ENCODE results near the gene ZMYND12. TPM values are rescaled to one million over a fixed set of nuclear protein-coding genes. Genes with fewer than 3 reads are reported as not detected.

The ZMYND12 gene
- total and polyA plus RNA-seq, 2 of the 4 experiments (the other 2 are of a cell fraction) = under 0.01 to 0.03 TPM

DNA sequence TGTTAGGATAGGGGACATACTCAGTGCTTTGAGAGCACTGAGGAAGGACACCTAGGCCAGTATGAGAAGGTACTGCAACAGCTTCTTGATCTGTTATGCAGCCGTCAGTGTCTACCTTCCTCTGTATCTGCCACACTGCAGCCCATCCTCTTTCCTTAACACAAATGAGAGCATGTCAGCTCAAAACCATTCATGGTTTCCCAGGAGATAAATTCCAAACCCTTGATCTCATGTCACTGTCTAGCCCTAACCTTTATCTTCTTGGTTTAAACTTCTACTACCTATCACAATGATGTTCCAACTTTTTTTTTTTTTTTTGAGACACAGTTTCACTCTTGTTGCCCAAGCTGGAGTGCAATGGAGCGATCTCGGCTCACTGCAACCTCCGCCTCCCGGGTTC is 1.4 kb downstream of the ZMYND12 start:
- H3K18ac ChIP-seq (ENCODE audit: low read depth, low read length) = no peak overlapping the region
- no peak overlapping the region for H2BK15ac ChIP-seq (ENCODE audit: low read depth, low read length)
- no peak overlapping the region for H3K27ac ChIP-seq (ENCODE audit: insufficient read depth, low read length)
- no peak overlapping the region for H3K4ac ChIP-seq (ENCODE audit: low read depth, low read length)
- no peak overlapping the region for H2AK5ac ChIP-seq (ENCODE audit: low read depth, low read length)
- no peak overlapping the region for H3K4me2 ChIP-seq (ENCODE audit: low read depth, low read length)
- H3K36me3 ChIP-seq (ENCODE audit: control insufficient read depth, insufficient read depth, low read length) = no peaks in the 10 kb centered on the region
- H4K8ac ChIP-seq (ENCODE audit: low read depth in 2 of 2, low read length in 2 of 2) = no peak overlapping the region
- no peak overlapping the region for H2BK5ac ChIP-seq (ENCODE audit: low read depth, low read length, poor library complexity, severe bottlenecking)
- 0 out of 2 replicates have a peak, but pooled peaks cover 2% of the 10 kb centered on the region for H3K9me3 ChIP-seq (ENCODE audit: control insufficient read depth, insufficient read depth, low read length)
- DNase-seq (no peak), ATAC-seq (ENCODE audit: low read depth) (no peak)
- ChIA-PET POLR2A (ENCODE audit: unreplicated experiment) (no interaction called here), CTCF (interaction anchor here (0.7 kb wide), 1 partner anchor 10 kb away, joined by 3 read pairs; no protein-coding TSS in a partner anchor)
- H3K14ac ChIP-seq (replicated peaks; ENCODE audit: low read depth, low read length) = no peak overlapping the region
- peaks cover 7 to 16% of the 10 kb centered on the region in 2 experiments for H3K79me1 ChIP-seq (ENCODE audit: low read depth in 1 of 2, low read length in 2 of 2)
- no peak overlapping the region for H2BK20ac ChIP-seq (ENCODE audit: low read depth, low read length)
- 0 out of 2 replicates have a peak, but pooled peaks cover 7% of the 10 kb centered on the region for H3K9me1 ChIP-seq (ENCODE audit: insufficient read depth, low read length)
- in situ Hi-C loops (cut with MboI; ENCODE audit: low sequenced_read_pairs) = no loop called here
- TF ChIP-seq SMC3 (IDR thresholded peaks at IDR 0.05; ENCODE audit: low read depth, low read length) (no peak), NFE2L2 (IDR thresholded peaks at IDR 0.05; ENCODE audit: low read depth, low read length) (no peak), FOS (IDR thresholded peaks at IDR 0.05; ENCODE audit: low read depth, low read length) (no peak), MAFK (IDR thresholded peaks at IDR 0.05; ENCODE audit: low read depth, low read length) (no peak), POLR2A (IDR thresholded peaks at IDR 0.05; ENCODE audit: low read depth, low read length) (no peak), RAD21 (IDR thresholded peaks at IDR 0.05; ENCODE audit: low read length) (no peak), RCOR1 (IDR thresholded peaks at IDR 0.05; ENCODE audit: insufficient replicate concordance, low read length) (no peak), CHD1 (IDR thresholded peaks at IDR 0.05; ENCODE audit: low read depth, low read length) (no peak), RFX5 (IDR thresholded peaks at IDR 0.05; ENCODE audit: low read depth, low read length) (no peak), BHLHE40 (IDR thresholded peaks at IDR 0.05; ENCODE audit: low read depth, low read length) (no peak), MXI1 (IDR thresholded peaks at IDR 0.05; ENCODE audit: borderline replicate concordance, low read depth, low read length) (no peak), CEBPB (IDR thresholded peaks at IDR 0.05; ENCODE audit: low read depth, low read length) (no peak), MAZ (IDR thresholded peaks at IDR 0.05; ENCODE audit: borderline replicate concordance, low read depth, low read length) (no peak)
- TF ChIP-seq, protein P1, sequence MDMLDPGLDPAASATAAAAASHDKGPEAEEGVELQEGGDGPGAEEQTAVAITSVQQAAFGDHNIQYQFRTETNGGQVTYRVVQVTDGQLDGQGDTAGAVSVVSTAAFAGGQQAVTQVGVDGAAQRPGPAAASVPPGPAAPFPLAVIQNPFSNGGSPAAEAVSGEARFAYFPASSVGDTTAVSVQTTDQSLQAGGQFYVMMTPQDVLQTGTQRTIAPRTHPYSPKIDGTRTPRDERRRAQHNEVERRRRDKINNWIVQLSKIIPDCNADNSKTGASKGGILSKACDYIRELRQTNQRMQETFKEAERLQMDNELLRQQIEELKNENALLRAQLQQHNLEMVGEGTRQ (IDR thresholded peaks at IDR 0.05; ENCODE audit: low read depth, low read length) = no peak
- TF ChIP-seq, protein P2, sequence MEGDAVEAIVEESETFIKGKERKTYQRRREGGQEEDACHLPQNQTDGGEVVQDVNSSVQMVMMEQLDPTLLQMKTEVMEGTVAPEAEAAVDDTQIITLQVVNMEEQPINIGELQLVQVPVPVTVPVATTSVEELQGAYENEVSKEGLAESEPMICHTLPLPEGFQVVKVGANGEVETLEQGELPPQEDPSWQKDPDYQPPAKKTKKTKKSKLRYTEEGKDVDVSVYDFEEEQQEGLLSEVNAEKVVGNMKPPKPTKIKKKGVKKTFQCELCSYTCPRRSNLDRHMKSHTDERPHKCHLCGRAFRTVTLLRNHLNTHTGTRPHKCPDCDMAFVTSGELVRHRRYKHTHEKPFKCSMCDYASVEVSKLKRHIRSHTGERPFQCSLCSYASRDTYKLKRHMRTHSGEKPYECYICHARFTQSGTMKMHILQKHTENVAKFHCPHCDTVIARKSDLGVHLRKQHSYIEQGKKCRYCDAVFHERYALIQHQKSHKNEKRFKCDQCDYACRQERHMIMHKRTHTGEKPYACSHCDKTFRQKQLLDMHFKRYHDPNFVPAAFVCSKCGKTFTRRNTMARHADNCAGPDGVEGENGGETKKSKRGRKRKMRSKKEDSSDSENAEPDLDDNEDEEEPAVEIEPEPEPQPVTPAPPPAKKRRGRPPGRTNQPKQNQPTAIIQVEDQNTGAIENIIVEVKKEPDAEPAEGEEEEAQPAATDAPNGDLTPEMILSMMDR (conservative IDR thresholded peaks at IDR 0.05; ENCODE audit: low read depth, low read length) = no peak
- H2AK9ac ChIP-seq (replicated peaks; ENCODE audit: low read depth, low read length, poor library complexity) = no peak overlapping the region
- H3K23ac ChIP-seq (ENCODE audit: low read depth, low read length) = no peak overlapping the region
- no peak overlapping the region for H3K56ac ChIP-seq (ENCODE audit: extremely low read depth, insufficient read depth, low read length)
- WGBS, 2 experiments (ENCODE audit: extremely low coverage in 2 of 2, insufficient read length in 1 of 2) = 80% methylated on average over 1 of the region's 5 CpGs; no CpG with 5 or more reads in 1 of the 2 experiments
- H3K27me3 ChIP-seq (ENCODE audit: control insufficient read depth, insufficient read depth, low read length) = no peaks in the 10 kb centered on the region
- no peak overlapping the region for H2BK120ac ChIP-seq (ENCODE audit: low read depth, low read length)
- H2AFZ ChIP-seq (replicated peaks; ENCODE audit: low read length, poor library complexity) = no peak overlapping the region
- H4K91ac ChIP-seq (ENCODE audit: insufficient read depth, low read depth, low read length) = no peak overlapping the region
- H3K4me3 ChIP-seq (ENCODE audit: insufficient read depth, low read depth, low read length) = no peak overlapping the region
- H3K9ac ChIP-seq (ENCODE audit: low read depth, low read length) = no peak overlapping the region
- no peak overlapping the region for H4K5ac ChIP-seq (ENCODE audit: low read depth, low read length)
- H3K4me1 ChIP-seq (ENCODE audit: control insufficient read depth, insufficient read depth, low read length) = peaks cover 5% of the 10 kb centered on the region
- no peaks in the 10 kb centered on the region for H4K20me1 ChIP-seq (ENCODE audit: insufficient read depth, low read length)
- no TSS peak for BruUV-seq (replicated peaks)
- dilution Hi-C loops (cut with HindIII; ENCODE audit: low sequenced_read_pairs, unreplicated experiment) = no loop called here
- intact Hi-C loops (cut with micrococcal nuclease) = no loop called here

Data from IMR-90 (cell line).